Stimulated activated CD8-positive, alpha-beta memory T cell treated with anti-CD3 and anti-CD28 coated beads, Interleukin-7, amount 100 ng/mL, for 48 hours (primary cell): ENCODE measurements around the gene HOXA10.

ENCODE experiments used
- DNase-seq, 2 donors: peaks; one replicate each; pipeline ENCODE4 v3.0.0-alpha.2; 2020; ENCODE audit warnings: low read depth in 1 of 2; ENCODE audit errors: extremely low read depth in 1 of 2

The HOXA10 gene

GRCh38 chr7:27173956-27174873 lies at the start of gene HOXA10:
Gene HOXA10, minus strand, starts transcription at chr7:27174320. Its CDS starts 14 bp downstream, at chr7:27174306.
- DNase-seq = no peak

GRCh38 chr7:27221201-27221797 lies 47.2 kb upstream of the HOXA10 start:
- DNase-seq = no peak

DNA sequence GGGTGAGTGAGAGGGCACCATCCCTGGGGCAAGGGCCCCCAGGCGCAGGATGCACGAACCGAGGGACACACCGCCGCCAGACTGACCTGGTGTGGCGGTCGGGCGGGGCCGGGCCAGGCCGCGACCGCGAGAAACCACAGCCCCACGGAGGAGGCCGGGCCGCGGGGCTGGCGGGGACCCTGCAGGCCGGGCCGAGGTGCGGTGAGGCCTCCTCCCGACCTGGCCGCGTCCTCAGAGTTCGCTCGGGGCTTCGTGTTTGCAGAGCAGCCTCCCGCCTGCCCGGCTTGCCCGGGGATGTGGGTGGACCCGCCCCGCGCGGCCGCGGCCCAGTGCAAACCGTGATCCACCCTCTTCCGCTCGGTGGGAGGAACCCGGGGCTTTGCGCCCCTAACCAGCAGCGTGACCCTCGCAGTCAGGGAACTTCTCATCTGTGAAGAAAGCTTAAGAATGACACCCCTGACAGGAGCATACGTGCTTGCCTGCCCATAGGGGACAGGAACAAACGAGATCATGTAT lies 46.4 kb upstream of the HOXA10 start:
- no peak for DNase-seq

- no peak for DNase-seq
Observed at GRCh38 chr7:27219821-27220220, 45.7 kb upstream of the HOXA10 start.

DNA sequence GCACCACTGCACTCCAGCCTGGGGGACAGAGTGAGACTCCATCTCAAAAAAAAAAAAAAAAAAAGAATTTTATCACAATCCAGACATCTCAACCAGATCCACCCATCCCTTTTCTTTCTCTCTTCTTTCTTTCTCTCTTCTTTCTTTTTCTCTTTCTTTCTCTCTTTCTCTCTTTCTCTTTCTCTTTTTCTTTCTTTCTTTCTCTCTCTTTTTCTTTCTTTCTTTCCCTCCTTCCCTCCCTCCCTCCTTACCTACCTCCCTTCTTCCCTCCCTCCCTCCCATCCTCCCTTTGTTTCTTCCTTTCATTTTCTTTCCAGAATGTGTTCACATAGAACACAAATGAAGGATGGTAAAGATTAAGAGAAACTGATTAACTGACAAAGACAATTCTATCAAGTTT lies 43.8 kb upstream of the HOXA10 start:
- no peak for DNase-seq

GRCh38 chr7:27215356-27215755 lies 41.2 kb upstream of the HOXA10 start:
- no peak for DNase-seq

DNA sequence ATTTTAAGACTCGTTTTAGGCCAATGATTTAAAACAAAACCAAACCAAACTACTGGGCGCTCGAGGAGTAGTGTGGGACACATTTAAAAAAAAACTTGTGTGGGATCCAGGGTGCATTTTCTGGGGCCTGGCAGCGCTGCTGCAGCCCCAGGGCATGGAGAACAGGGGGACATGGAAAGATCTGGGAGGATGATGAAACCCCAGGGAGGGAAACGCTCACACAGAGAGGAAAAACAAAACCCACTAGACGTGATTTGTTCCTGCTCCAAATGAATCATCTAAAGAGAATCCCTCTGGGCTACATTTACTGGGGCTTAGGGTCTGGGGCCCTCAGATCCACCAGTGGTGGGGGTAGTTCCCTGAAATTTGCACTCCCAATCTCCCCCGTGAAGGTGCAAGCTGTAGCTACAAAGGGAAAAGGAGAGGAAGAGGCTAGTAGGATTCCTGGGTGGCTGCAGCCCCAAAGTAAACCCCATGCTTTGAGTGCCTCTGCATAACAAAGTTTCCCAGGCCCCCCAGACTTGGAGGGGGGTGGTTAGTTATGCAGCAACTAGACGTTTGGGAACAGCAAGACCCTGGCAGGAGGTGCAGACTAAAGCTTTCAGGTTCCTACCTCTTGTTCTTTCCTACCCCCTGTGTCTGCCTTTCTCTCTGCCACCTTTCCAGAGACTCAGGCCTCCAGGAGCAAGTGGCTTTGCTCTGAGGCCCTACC lies 40.3 kb upstream of the HOXA10 start:
- no peak for DNase-seq

DNA sequence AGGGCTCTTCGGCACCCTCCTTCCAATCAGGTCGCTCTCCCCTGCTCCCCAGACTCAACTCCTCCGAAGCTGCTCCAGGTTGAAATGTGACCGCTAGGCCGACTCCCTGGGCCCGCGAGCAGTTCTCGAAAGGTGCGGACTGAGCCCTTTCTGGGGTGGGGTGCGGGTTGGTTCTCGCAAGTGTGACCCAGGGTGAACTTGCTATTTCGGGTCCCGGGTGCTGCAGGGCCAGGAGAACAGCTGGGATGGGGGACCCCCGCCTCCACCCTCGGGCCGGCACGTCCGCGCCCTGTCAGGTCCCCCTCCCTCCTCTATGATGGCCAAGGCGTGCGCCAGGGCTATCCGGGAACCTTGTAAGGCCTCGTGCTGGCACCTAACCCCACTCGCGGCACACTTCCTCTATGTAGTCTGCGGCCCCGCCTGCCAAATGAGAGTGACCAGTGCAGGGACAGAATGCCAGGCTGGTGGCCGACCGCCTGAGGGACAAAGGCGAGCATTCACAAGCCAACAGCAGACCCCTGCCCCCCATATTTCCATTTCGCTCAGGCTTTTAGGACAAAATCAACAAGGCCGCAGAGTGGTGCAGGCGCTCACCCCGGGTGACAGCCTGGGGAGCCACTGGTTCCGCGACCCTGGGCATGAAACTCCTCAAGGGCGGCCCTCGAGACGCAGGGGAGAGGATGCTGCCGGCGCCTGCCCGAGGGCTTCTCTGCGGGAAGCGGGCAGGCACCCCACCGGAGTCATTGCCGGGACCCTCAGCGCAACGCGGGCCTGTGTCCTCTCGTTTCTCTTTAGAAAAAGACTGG lies 39.5 kb upstream of the HOXA10 start:
- DNase-seq = no peak

DNA sequence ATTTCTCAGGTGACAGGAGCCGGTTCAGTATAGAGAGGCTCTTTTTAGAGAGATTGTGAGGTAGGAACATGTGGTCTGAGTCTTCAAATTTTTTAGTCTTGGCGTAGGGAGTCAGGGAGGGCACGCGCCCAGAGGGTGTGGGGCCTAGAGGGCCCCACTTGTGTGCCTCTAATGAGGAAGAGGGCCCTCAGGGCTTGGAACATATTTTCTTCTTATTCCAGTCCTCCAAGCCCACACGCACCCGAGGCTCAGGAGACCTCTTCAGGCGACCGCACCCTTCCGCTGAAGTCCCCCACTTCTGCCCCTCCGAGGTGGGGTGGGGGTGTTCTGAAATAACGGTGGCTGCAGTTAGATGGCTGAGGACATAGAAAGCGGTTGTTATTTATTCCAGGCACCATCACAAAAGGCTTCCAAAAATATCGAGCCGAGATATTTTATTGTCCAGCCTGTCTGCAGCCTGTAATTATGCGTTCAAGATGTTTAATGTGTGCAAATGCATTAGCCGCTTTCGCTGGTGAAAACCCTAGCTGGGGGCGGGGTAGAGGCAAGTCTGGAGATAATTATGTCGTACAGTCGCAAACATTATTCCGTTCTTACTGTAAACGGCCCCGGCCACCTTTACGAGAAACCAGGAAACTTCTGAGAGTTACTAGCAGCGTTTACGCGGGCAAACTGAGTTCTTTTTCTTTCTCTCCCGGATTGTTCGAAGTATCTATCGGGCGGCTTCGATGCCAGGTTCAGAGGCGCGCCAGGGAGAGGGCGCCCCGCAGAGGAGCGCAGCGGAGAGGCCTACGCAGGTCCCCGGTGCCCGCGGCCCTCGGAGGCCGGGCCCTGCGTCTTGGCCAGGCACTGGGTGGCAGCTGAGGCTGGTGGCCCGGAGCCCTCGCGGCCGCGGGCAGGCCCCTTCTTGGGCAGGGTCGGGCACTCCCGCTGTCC lies 38.6 kb upstream of the HOXA10 start:
- DNase-seq = no peak

- DNase-seq = no peak
Observed at GRCh38 chr7:27211764-27212204, 37.7 kb upstream of the HOXA10 start.

DNA sequence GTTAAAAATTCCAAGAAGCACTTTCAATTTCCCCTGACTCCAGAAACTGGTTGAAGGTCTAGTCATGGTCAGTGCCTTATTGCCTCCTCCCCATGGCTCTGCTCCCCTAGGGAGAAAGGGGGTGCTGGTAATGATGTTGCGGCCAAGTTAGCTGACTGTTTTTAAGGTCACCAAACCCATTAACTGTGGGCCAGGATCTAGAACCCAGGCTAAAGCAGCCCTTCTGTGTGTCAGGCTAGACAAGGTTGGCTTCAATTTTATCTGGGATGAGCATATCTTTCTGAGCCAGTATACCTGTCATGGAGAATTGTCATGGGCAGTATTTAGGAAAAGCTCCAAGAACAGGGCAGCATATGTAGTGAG lies 36.9 kb upstream of the HOXA10 start:
- DNase-seq = no peak

DNA sequence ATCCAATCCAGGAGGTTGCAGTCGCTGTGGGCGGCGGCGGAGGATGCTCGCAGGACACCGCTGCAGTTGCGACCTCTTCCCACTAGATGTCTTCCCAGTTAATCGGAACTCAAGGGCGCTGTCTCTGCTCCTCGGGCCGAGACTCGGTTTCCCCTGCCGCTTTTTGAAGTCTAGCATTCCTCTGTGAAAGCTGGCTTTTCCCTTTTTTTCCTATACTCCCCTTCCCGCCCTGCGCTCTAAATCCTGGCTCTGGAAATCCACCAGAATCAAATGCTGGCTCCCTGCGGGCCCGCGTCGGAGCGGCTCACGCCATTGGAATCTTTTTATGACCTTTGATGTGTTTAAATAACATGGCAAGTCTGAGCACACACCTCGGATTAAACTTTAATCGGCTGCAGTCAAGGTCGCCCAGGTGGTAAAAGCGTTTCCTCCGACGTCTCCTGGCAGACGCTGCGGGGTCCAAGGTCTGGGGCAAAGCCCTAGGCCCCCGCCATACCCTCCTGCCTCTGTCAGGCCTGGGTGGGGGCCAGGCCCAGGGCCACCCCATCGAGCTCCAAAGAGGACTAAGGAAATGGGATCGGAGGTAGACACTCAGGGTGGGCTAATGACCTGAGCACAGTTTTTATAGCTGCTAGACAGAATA lies 36.4 kb upstream of the HOXA10 start:
- DNase-seq = no peak

DNA sequence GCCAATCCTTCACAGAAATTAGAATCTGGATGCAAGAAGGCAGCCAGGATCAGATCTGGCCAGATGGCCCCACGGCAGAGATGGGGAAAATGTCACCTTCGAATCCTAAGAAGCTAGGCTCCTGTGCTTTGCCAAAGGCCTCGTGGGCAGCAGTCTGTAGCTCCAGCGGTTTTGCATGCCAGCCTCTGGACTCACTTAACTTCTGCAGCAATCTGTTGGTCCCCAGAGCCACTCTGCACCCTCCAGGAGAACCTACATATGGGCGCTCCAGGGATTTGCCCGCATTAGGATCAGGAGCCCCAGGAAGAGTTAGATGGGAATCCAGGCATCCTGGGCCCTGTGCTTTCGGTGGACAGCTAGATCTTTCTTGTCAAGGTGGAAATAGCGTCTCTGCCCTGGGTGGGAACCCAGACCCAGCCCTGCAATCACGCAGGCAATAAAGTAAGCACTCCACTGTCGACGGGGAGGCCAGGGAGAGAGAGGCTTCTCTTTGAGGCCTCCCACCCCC lies 35.9 kb upstream of the HOXA10 start:
- no peak for DNase-seq

- no peak for DNase-seq
Observed at GRCh38 chr7:27208998-27209397, 34.9 kb upstream of the HOXA10 start.

DNA sequence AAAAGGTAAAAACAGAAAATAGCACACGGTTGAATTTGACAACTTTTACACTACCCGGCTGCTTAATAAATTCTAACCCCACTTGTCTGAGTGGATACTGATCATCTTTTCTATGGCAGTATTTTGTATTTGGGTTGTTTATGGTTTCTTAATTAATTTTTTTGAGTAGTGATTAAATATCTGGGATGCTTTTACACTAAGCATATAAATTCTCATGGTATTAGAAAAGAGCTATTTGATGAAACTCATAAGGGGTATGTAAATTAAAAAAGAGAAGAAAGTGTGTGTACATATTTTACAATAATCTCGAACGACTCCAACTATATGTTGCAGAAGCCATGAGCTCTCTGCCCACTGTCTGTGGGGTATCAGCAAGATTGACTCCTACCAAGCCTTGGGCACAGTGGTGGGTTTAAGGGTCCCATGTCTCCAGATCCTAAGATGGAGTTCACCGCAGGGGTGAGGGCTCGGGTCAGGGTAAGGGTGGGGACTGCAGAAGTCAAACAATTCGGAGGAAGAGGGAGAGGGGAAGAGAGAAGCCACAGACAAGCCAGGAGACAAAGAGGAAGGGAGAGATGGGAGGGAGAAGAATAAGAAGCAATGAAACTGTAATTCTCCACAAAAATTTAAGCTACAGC lies 33.3 kb upstream of the HOXA10 start:
- DNase-seq = no peak

GRCh38 chr7:27205325-27206280 lies 31.5 kb upstream of the HOXA10 start:
- DNase-seq = no peak

DNA sequence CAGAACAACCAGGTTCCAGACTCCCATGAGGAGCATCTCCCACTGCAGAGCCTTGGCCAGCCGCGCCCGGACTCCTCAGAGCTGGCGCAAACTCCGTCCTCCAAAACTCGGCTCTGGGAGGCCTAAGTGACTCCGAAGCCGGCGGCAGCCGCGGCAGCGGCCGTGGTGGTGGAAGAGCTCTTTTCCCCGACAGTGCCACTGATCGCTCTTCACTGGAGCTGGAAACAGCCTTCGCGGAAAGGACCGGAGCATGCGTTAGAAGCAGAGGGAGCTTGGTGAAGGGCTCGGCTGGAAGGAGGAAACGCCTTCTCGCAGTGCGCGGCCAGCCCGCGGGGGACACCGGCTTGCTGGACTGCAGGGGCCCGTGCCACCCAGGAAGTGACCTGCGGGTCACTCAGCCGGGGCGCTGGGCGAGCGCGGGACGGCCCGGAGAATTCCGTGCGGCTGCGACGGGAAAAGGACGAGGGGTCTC lies 30.8 kb upstream of the HOXA10 start:
- DNase-seq = no peak
